Measurements from ENCODE around the gene FGFBP2. TPM values are rescaled to one million over a fixed set of nuclear protein-coding genes. Genes with fewer than 3 reads are reported as not detected.

FGFBP2 gene
- total and polyA plus RNA-seq, 2 donors (not counting 1 experiment from before 2014, with no cell fraction given) = 0.59 to 0.82 TPM

DNA sequence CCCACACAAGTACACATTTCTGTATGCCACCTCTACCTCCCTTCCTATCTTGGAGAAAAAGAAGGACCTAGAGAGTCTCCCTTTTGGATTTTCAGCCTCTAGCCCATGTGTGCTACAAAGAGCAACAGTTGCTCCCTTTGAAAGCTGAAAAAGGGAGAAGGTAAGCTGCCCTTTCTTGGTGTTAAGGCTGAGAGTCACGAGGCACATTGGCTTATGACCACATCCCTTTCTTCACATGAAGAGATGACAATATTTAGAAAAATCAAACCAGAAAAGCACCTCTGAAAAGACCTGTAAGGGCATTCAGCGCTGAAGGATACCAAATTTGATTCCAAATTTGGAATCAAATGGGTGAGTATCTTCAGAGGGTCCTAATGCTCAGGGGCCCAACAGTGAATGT, 18.1 kb downstream of the FGFBP2 start:
- ATAC-seq (ENCODE audit: low read depth) = no peak
- Histone ChIP-seq H4K20me1 (ENCODE audit: control insufficient read depth, insufficient read depth, low read length, poor library complexity, severe bottlenecking) (no peaks in the 10 kb centered on the region), H3K27ac (ENCODE audit: low read length in 2 of 2) (no peak overlapping the region), H3K4me2 (replicated peaks; ENCODE audit: low read depth, low read length, poor library complexity, severe bottlenecking) (no peak overlapping the region), H3K4me1 (ENCODE audit: control insufficient read depth in 2 of 2, insufficient read depth in 2 of 2, low read length in 2 of 2) (no peaks in the 10 kb centered on the region), H3K9me3 (ENCODE audit: control extremely low read depth in 1 of 3, control insufficient read depth in 2 of 3, insufficient read depth in 1 of 3, low read length in 2 of 3) (no peaks in the 10 kb centered on the region), H3K36me3 (replicated peaks in 1 of 2; ENCODE audit: control extremely low read depth in 1 of 2, control insufficient read depth in 1 of 2, extremely low read depth in 1 of 2, insufficient read depth in 2 of 2, low read length in 1 of 2) (no peaks in the 10 kb centered on the region), H2AFZ (ENCODE audit: insufficient read depth, low read depth, low read length, poor library complexity, severe bottlenecking) (no peak overlapping the region), H3K27me3 (replicated peaks in 1 of 4; ENCODE audit: control extremely low read depth in 1 of 4, control insufficient read depth in 3 of 4, insufficient read depth in 4 of 4, low read length in 3 of 4) (peaks cover 0 to 2% (median 0%) of the 10 kb centered on the region in 4 experiments), H3K4me3 (ENCODE audit: control extremely low read depth in 1 of 5, extremely low read depth in 1 of 5, insufficient read depth in 1 of 5, low read depth in 2 of 5, low read length in 4 of 5) (no peak overlapping the region), H3K9ac (ENCODE audit: low read length) (no peak overlapping the region), H3K79me2 (ENCODE audit: control insufficient read depth, insufficient read depth, low read length) (no peaks in the 10 kb centered on the region)
- CTCF ChIA-PET = no interaction called here
- H3K9me3 Mint-ChIP-seq (ENCODE audit: insufficient read depth) = no peaks in the 10 kb centered on the region
- H3K27ac Mint-ChIP-seq = no peak overlapping the region
- intact Hi-C loops (cut with micrococcal nuclease) = no loop called here
- TF ChIP-seq CTCF (IDR thresholded peaks at IDR 0.05) (no peak), EZH2 (IDR thresholded peaks at IDR 0.05; ENCODE audit: borderline replicate concordance, insufficient read depth, low read depth, low read length, poor library complexity, severe bottlenecking) (no peak)
- POLR2A ChIA-PET = no interaction called here
- no peak overlapping the region for H3K4me3 Mint-ChIP-seq
- DNase-seq = no peak
- H3K4me1 Mint-ChIP-seq = no peaks in the 10 kb centered on the region
- WGBS (ENCODE audit: insufficient coverage) = 60% methylated on average over 1 of the region's 2 CpGs
- peaks cover 5% of the 10 kb centered on the region for H3K27me3 Mint-ChIP-seq

DNA sequence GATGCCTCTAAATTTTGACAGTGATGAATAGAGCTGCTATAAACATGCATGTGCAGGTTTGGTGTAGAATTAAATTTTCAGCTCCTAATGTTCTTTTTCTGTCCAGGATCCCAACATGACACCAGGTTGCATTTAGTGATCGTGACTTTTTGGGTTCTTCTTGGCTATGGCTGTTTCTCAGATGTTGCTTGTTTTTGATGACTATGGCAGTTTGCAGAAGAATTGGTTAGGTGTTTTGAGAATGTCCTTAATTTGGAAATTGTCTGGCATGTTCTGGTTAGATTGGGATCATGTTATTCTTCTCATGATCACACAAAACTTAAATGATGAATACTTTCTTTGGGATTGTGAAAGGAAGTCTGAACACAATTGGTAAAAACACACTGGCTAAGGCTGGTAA, 20.7 kb downstream of the FGFBP2 start:
- no peak for DNase-seq
- Histone ChIP-seq H3K9me3 (ENCODE audit: control extremely low read depth in 1 of 3, control insufficient read depth in 2 of 3, insufficient read depth in 1 of 3, low read length in 2 of 3) (no peaks in the 10 kb centered on the region), H4K20me1 (ENCODE audit: control insufficient read depth, insufficient read depth, low read length, poor library complexity, severe bottlenecking) (no peaks in the 10 kb centered on the region), H3K4me3 (ENCODE audit: control extremely low read depth in 1 of 5, extremely low read depth in 1 of 5, insufficient read depth in 1 of 5, low read depth in 2 of 5, low read length in 4 of 5) (no peak overlapping the region), H3K9ac (ENCODE audit: low read length) (no peak overlapping the region), H3K27me3 (replicated peaks in 1 of 4; ENCODE audit: control extremely low read depth in 1 of 4, control insufficient read depth in 3 of 4, insufficient read depth in 4 of 4, low read length in 3 of 4) (peaks cover 0 to 2% (median 0%) of the 10 kb centered on the region in 4 experiments), H3K4me2 (replicated peaks; ENCODE audit: low read depth, low read length, poor library complexity, severe bottlenecking) (no peak overlapping the region), H3K36me3 (replicated peaks in 1 of 2; ENCODE audit: control extremely low read depth in 1 of 2, control insufficient read depth in 1 of 2, extremely low read depth in 1 of 2, insufficient read depth in 2 of 2, low read length in 1 of 2) (no peaks in the 10 kb centered on the region), H3K27ac (ENCODE audit: low read length in 2 of 2) (no peak overlapping the region), H2AFZ (ENCODE audit: insufficient read depth, low read depth, low read length, poor library complexity, severe bottlenecking) (no peak overlapping the region), H3K79me2 (ENCODE audit: control insufficient read depth, insufficient read depth, low read length) (no peaks in the 10 kb centered on the region), H3K4me1 (ENCODE audit: control insufficient read depth in 2 of 2, insufficient read depth in 2 of 2, low read length in 2 of 2) (no peaks in the 10 kb centered on the region)
- TF ChIP-seq CTCF (IDR thresholded peaks at IDR 0.05) (no peak), EZH2 (IDR thresholded peaks at IDR 0.05; ENCODE audit: borderline replicate concordance, insufficient read depth, low read depth, low read length, poor library complexity, severe bottlenecking) (no peak)
- H3K27ac Mint-ChIP-seq = no peak overlapping the region
- CTCF ChIA-PET = no interaction called here
- WGBS (ENCODE audit: insufficient coverage) = 92% methylated on average over 1 of the region's 1 CpG
- no peaks in the 10 kb centered on the region for H3K9me3 Mint-ChIP-seq (ENCODE audit: insufficient read depth)
- H3K4me3 Mint-ChIP-seq = no peak overlapping the region
- ATAC-seq (ENCODE audit: low read depth) = no peak
- peaks cover 10% of the 10 kb centered on the region for H3K27me3 Mint-ChIP-seq
- no peaks in the 10 kb centered on the region for H3K4me1 Mint-ChIP-seq
- intact Hi-C loops (cut with micrococcal nuclease) = no loop called here
- POLR2A ChIA-PET = no interaction called here
